ENCODE measurements around the gene DOK3.
A peak's percentile ranks its signal among the peaks of the same experiment; 100 is the strongest.

DOK3 gene

GRCh38 chr5:177509381-177509951 is at the start of gene DOK3:
Gene DOK3 (minus strand): TSS chr5:177509826. CDS start chr5:177509540, 286 bp downstream.
- no peak for DNase-seq

- no peak for DNase-seq
These were observed 48.2 kb upstream of the DOK3 start for GRCh38 chr5:177557796-177558195.

- no peak for DNase-seq
These were observed 47.5 kb upstream of the DOK3 start for GRCh38 chr5:177557041-177557647.

GRCh38 chr5:177555665-177556064 is 46.0 kb upstream of the DOK3 start:
- no peak for DNase-seq

GRCh38 chr5:177555228-177555627 is 45.6 kb upstream of the DOK3 start:
- no peak for DNase-seq

GRCh38 chr5:177554474-177555111 is 45.0 kb upstream of the DOK3 start, which contains the start of gene FAM193B:
Gene FAM193B (minus strand): TSS chr5:177554563. CDS start chr5:177554458, 105 bp downstream.
- peak; percentile 95 for DNase-seq

GRCh38 chr5:177553671-177554429 is 44.2 kb upstream of the DOK3 start:
- peak; percentile 43 for DNase-seq

GRCh38 chr5:177552839-177553455 is 43.3 kb upstream of the DOK3 start:
- no peak for DNase-seq

- DNase-seq, result no peak
These were observed 40.5 kb upstream of the DOK3 start for GRCh38 chr5:177550122-177550521.

GRCh38 chr5:177548495-177548894 is 38.9 kb upstream of the DOK3 start:
- no peak for DNase-seq

- no peak for DNase-seq
These were observed 38.1 kb upstream of the DOK3 start for GRCh38 chr5:177547736-177548135.

- no peak for DNase-seq
These were observed 36.7 kb upstream of the DOK3 start for GRCh38 chr5:177546258-177546741.

GRCh38 chr5:177545487-177546257 is 36.0 kb upstream of the DOK3 start:
- no peak for DNase-seq

- no peak for DNase-seq
These were observed 33.3 kb upstream of the DOK3 start for GRCh38 chr5:177542816-177543465.

- DNase-seq, result no peak
These were observed 30.8 kb upstream of the DOK3 start for GRCh38 chr5:177540438-177540837.

- DNase-seq, result no peak
These were observed 29.8 kb upstream of the DOK3 start for GRCh38 chr5:177539411-177539810.

GRCh38 chr5:177538876-177539275 is 29.2 kb upstream of the DOK3 start:
- DNase-seq, result no peak

GRCh38 chr5:177537389-177538361 is 28.0 kb upstream of the DOK3 start:
- no peak for DNase-seq

- no peak for DNase-seq
These were observed 26.8 kb upstream of the DOK3 start for GRCh38 chr5:177536386-177536785.

- no peak for DNase-seq
These were observed 25.5 kb upstream of the DOK3 start for GRCh38 chr5:177535125-177535524.
